GM12865 (cell line): ENCODE data around the gene HES4.
A peak's percentile ranks its signal among the peaks of the same experiment; 100 is the strongest.

Experiments used
- DNase-seq: peaks from one replicate; pipeline ENCODE4 v3.0.0; 2010; ENCODE audit warnings: low read depth
- H3K4me3 ChIP-seq: 2 replicates; pipeline ENCODE4 v1.5.1; 2011; ENCODE audit warnings: mild to moderate bottlenecking, low read depth, low read length, control low read depth
- CTCF ChIP-seq: IDR thresholded peaks from 2 replicates; pipeline ENCODE4 v1.5.1; 2011; ENCODE audit warnings: low read length, control low read depth, low read depth, inconsistent platforms; ENCODE audit not compliant: insufficient read depth; ENCODE audit errors: missing control alignments

Gene HES4

GRCh38 chr1:963746-964525 is 36.0 kb downstream of the HES4 start:
- H3K4me3 ChIP-seq: no peak overlapping the region
- no peak for DNase-seq
- no peak for TF ChIP-seq CTCF

GRCh38 chr1:963301-963651 is 36.6 kb downstream of the HES4 start:
- TF ChIP-seq CTCF: no peak
- no peak for DNase-seq
- H3K4me3 ChIP-seq: no peak overlapping the region

GRCh38 chr1:962381-963300 is 37.3 kb downstream of the HES4 start:
- TF ChIP-seq CTCF: no peak
- DNase-seq: no peak
- no peak overlapping the region for H3K4me3 ChIP-seq

GRCh38 chr1:961132-961669 is 38.7 kb downstream of the HES4 start:
- DNase-seq: no peak
- no peak for TF ChIP-seq CTCF

GRCh38 chr1:960363-961131 is 39.4 kb downstream of the HES4 start, which contains the start of gene KLHL17:
KLHL17 (plus strand) TSS chr1:960584; CDS start chr1:960694, 110 bp downstream.
- peak within 1 kb of the TSS; percentile 58 for H3K4me3 ChIP-seq
- no peak for TF ChIP-seq CTCF
- DNase-seq: peak; percentile 84

More at GRCh38 chr1:961132-961669, 38.7 kb downstream of the HES4 start:
- H3K4me3 ChIP-seq: peak overlapping the region; percentile 58

- TF ChIP-seq CTCF: no peak
- DNase-seq: no peak
- H3K4me3 ChIP-seq: peak overlapping the region; percentile 58
Measured at GRCh38 chr1:959731-960362, 40.0 kb downstream of the HES4 start.
